ENCODE measurements around the gene LHFPL2.

DNA sequence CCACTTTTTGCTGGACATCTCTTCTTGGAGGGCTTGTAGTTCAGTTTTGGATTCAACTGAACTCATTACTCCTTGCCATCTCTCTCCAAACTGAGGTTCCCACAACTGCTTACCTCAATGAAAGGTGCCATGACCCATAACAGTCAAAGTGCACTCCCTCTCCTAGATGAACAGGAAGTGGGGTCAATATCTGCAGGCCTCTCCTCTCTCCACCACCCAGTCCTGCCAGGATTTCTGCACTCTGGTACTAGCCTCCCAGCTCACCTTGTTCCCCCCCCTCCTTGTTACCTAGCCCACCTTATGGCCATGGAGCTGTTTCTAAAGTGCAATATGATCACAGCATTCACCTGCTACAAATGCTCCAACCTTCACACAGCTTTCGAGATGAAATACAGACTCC is 5.9 kb downstream of the LHFPL2 start:
- TF ChIP-seq POLR2A (IDR thresholded peaks at IDR 0.05) (no peak), CTCF (IDR thresholded peaks at IDR 0.05) (no peak)

All from body of pancreas (tissue), 4 donors.